ENCODE results near the gene APOO. TPM values are rescaled to one million over a fixed set of nuclear protein-coding genes. Genes with fewer than 3 reads are reported as not detected.
"Not testable (repeated sequence)": the region's sequence is repeated elsewhere in the genome, so short reads cannot be mapped to it uniquely, and the experiment has no call there.

Gene APOO
- total RNA-seq, 4 donors from 2014 or later = 12.1 to 37.3 (median 30.8) TPM

GRCh38 chrX:23864742-23865326 lies 42.9 kb downstream of the APOO start:
- no peaks in the 10 kb centered on the region for H3K36me3 ChIP-seq
- no peak for ATAC-seq
- no peaks in the 10 kb centered on the region for H3K4me1 ChIP-seq
- H3K27ac ChIP-seq = no peak overlapping the region
- no peak overlapping the region for H3K4me3 ChIP-seq
- H3K9me3 ChIP-seq = no peaks in the 10 kb centered on the region
- in situ Hi-C loops (cut with MboI; ENCODE audit: low sequenced_read_pairs in 4 of 4) = no loop called here
- intact Hi-C loops (cut with DNase I; ENCODE audit: low total_unique reads) = no loop called here
- no peaks in the 10 kb centered on the region for H3K27me3 ChIP-seq
- no peak for TF ChIP-seq CTCF (IDR thresholded peaks at IDR 0.05 in 4 of 5, conservative IDR thresholded peaks at IDR 0.05 in 1 of 5)
- no peak for TF ChIP-seq POLR2A (IDR thresholded peaks at IDR 0.05)
- no peak for DNase-seq

GRCh38 chrX:23861952-23862351 lies 45.8 kb downstream of the APOO start:
- intact Hi-C loops (cut with DNase I; ENCODE audit: low total_unique reads); H3K27ac ChIP-seq; ATAC-seq; H3K4me3 ChIP-seq; H3K9me3 ChIP-seq; H3K4me1 ChIP-seq; H3K27me3 ChIP-seq; in situ Hi-C loops (cut with MboI; ENCODE audit: low sequenced_read_pairs in 4 of 4); H3K36me3 ChIP-seq; DNase-seq: not testable (repeated sequence)

- no peaks in the 10 kb centered on the region for H3K27me3 ChIP-seq
- no peak for TF ChIP-seq POLR2A (IDR thresholded peaks at IDR 0.05)
- H3K4me1 ChIP-seq = no peaks in the 10 kb centered on the region
- no peak for ATAC-seq
- H3K4me3 ChIP-seq = no peak overlapping the region
- no peaks in the 10 kb centered on the region for H3K9me3 ChIP-seq
- no peak for DNase-seq
- in situ Hi-C loops (cut with MboI; ENCODE audit: low sequenced_read_pairs in 4 of 4) (no loop called here), intact Hi-C loops (cut with DNase I; ENCODE audit: low total_unique reads) (no loop called here)
- H3K36me3 ChIP-seq = no peaks in the 10 kb centered on the region
- H3K27ac ChIP-seq = no peak overlapping the region
These were observed 46.4 kb downstream of the APOO start for GRCh38 chrX:23861215-23861896.

- intact Hi-C loops (cut with DNase I; ENCODE audit: low total_unique reads); H3K27ac ChIP-seq; H3K9me3 ChIP-seq; in situ Hi-C loops (cut with MboI; ENCODE audit: low sequenced_read_pairs in 4 of 4); ATAC-seq; H3K36me3 ChIP-seq; H3K4me3 ChIP-seq; H3K4me1 ChIP-seq; DNase-seq; H3K27me3 ChIP-seq: not testable (repeated sequence)
These were observed 48.5 kb downstream of the APOO start for GRCh38 chrX:23859238-23859637.

GRCh38 chrX:23857935-23858334 lies 49.8 kb downstream of the APOO start:
- no peaks in the 10 kb centered on the region for H3K4me1 ChIP-seq
- no peaks in the 10 kb centered on the region for H3K36me3 ChIP-seq
- no peak overlapping the region for H3K27ac ChIP-seq
- TF ChIP-seq CTCF (IDR thresholded peaks at IDR 0.05 in 4 of 5, conservative IDR thresholded peaks at IDR 0.05 in 1 of 5) = no peak
- TF ChIP-seq POLR2A (IDR thresholded peaks at IDR 0.05) = no peak
- no peak for ATAC-seq
- intact Hi-C loops (cut with DNase I; ENCODE audit: low total_unique reads) = no loop called here
- H3K27me3 ChIP-seq = no peaks in the 10 kb centered on the region
- H3K4me3 ChIP-seq = no peak overlapping the region
- no peak for DNase-seq
- in situ Hi-C loops (cut with MboI; ENCODE audit: low sequenced_read_pairs in 4 of 4) = no loop called here
- H3K9me3 ChIP-seq = no peaks in the 10 kb centered on the region

GRCh38 chrX:23857363-23857762 lies 50.4 kb downstream of the APOO start:
- in situ Hi-C loops (cut with MboI; ENCODE audit: low sequenced_read_pairs in 4 of 4) = no loop called here
- no peak overlapping the region for H3K4me3 ChIP-seq
- H3K4me1 ChIP-seq = no peaks in the 10 kb centered on the region
- no peak overlapping the region for H3K27ac ChIP-seq
- no peaks in the 10 kb centered on the region for H3K27me3 ChIP-seq
- intact Hi-C loops (cut with DNase I; ENCODE audit: low total_unique reads) = no loop called here
- no peaks in the 10 kb centered on the region for H3K9me3 ChIP-seq
- TF ChIP-seq POLR2A (IDR thresholded peaks at IDR 0.05) (no peak), CTCF (IDR thresholded peaks at IDR 0.05 in 4 of 5, conservative IDR thresholded peaks at IDR 0.05 in 1 of 5) (no peak)
- H3K36me3 ChIP-seq = no peaks in the 10 kb centered on the region
- DNase-seq = no peak
- no peak for ATAC-seq

All from gastrocnemius medialis (tissue), 4 donors.